GM19455 (cell line): ENCODE results near the gene FARP1.

Experiments used
- ATAC-seq: cut with Tn5 transposase; IDR thresholded peaks from one replicate; pipeline ENCODE4 v1.9.1; 2021; ENCODE audit not compliant: unreplicated experiment

Gene FARP1

GRCh38 chr13:98474292-98474691, 331.4 kb downstream of the FARP1 start:
- ATAC-seq, result no peak

DNA sequence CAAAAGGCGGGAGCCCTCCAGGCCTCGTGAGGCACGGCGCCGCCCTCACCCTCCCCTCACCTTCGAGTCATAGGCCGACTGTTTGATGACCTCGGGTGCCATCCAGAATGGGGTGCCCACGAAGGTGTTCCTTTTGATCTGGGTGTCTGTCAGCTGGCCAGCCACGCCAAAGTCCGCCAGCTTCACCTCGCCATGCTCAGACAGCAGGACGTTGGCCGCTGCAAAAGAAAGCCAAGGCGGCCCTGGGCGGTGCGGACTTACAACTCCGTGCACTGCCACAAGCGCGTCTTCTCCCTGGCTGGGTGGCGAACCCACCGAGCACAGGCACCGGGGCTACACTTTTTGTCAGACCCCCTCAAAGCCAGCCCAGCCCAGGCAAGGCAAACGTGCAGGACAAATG, 331.9 kb downstream of the FARP1 start:
- ATAC-seq, result no peak

DNA sequence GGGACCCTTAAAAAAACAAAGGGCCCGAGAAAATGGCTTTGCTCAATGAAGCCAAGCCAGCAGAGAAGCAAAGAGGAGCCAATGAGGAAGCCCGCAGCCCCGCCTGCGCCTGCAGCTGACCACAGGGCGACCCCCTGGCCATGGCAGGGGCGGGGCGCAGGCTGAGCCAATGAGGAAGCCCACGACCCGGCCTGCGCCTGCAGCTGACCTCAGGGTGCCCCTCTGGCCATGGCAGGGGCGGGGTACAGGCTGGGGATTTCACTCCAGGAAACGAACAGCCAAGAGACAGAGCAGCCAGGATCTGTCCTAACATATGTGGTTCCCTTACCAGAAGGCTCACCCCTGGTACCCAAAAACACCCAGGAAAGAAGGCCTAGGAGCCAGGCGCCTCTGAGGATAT, 332.6 kb downstream of the FARP1 start:
- ATAC-seq, result no peak

- peak; percentile 39 for ATAC-seq
These were observed 333.2 kb downstream of the FARP1 start for GRCh38 chr13:98476106-98476505.

GRCh38 chr13:98476538-98476966, 333.7 kb downstream of the FARP1 start:
- ATAC-seq, result peak; percentile 92

DNA sequence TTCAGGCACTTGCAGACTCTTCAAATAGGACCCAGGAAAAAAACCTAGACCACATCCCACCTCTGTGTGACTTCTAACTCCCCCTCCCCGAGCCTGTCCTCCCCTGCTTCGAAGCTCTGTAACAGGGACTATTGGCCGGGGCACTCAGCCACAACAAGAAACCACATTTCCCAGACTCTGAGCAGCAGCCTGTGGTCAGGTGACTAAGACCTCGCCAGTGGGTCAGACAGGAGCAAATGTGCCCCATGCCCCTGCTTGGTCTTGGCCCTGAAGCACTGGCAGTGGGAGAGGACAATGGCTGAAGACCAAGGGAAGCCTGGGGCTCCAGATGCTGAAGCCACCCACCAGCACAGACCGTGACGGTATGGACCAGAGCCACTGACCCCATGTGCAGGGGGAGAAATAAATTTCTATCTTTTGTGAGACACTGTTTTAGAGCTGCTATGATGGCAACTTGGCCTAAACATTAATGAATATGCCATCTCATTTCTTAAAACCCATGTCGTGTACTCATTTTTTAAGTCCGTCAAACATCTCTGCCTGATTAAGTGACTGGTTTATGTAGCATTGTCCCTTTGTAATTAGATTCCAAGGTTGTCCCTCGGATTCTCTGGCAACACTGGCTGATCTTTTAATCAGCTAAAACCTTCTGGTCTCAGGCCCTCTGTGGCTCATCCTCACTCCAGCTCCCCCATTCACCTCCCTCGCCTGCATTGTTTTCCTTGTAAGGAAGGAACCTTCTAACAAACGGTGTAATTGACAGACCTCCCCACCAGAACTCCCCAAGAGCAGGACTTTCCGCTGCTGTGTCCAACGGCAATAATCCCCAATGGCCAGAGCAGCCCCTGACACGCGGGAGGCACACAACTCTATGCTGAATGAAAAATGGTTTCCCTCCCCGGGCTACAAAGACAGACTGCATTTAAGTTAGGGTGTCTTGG, 335.6 kb downstream of the FARP1 start:
- peak; percentile 37 for ATAC-seq

DNA sequence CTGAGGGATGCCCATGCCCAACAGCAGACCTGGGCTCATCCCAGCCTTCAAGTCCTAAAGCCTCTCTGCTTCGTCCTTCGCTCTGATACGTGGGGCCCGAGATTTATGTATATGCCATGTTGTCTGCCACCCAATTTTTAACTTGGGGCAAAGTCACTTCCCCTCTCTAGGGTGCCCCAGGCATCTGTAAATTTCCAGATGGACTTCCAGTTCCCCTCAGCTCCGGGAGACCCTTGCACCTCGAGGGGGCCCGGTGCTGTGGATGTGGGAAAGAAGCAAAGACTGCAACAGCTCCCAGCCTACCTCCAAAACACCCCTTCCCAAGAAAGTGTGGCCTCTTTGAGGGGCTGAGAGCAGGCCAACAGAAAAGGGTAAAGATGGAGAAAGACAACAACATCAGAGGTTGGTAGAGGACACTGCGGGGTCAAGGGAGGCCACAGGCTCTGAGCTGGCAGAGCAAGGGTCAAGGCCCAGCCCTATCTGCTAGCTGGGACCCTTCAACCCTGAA, 336.7 kb downstream of the FARP1 start:
- ATAC-seq, result no peak

DNA sequence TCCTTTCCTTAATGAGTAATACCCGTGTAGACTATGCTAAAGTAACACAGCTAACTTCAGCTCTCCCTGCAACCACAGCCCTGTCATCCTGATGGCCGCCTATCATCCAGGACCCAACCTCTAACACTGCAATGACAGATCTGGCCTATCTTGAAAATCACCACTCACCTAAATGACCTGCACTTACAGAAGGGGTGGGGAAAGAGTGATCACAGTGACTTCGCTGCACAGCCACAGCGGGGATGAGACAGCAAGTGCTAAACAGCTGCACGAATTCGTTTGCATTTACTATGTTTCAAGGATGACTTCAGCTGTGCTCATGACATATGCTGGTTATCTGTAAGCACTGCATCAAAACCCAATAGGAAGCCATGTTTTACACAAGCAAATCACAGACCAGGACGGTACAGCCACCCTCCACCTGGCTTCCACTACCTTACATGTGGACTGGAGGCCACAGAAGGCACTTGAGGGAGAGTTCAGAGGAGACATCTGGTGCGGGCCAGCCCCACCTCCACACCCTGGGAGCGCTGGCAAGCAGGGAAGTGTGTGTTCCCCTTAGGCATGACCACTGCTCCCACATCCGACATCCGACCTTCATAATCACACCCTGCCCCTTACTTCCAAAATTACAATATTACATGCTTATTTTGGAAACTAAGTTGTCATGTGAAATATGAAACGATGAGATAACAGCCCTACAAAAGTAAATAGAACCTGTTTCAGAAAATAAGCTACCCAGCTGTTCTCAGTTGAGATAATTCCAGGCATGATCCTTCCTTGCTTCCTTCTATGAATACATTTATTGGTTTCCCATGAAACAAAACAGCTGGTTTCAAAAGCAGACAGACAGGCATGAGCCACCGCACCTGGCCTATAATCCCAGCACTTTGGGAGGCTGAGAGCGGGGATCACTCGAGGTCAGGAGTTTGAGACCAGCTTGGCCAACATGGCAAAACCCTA, 338.3 kb downstream of the FARP1 start:
- ATAC-seq, result peak; percentile 28

DNA sequence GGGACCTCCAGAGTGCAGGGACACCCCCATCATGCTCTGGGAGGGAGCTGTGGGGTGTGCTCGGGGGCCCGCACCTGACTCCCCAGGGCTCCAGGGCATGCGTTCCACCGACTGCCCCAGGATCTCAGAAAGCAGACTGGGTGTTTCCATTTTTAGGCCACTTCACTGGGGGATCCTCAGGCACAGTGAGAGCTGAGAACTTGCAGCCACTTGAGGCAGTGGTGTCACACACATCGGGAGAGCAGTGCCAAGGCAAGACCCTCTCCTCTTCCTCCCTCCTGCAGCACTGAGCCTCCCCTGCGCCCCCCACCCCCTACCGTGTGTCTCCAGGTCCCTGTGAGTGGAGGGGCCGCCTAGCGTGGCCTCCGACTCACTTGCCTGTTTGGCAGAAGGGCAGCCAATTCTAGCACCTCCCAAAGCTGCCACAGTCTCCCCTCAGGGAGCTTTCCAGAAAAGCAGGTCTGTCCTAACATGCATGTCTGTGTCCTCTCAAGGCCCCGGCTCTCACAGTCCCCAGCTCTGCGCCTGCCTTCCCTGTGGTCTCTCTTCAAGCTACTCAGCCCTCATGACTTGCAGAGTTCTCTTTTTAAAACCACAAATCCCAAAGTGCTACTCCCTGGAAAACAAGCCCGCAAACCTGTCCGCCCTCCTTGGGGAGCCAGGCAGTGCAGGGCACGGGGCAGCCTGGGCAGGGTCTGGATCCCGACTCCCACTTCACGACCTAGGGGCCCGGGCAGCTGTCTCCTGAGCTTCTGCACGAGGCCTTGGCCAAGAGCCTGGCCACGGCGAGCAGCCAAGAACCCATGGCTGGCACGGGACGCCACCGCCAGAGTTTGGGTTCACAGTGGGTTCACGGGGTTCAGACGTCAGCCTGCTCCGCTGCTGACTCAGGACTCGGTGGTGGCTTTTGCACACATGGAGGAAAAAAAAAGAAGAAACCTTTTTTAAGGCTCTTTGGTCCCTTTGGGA, 339.9 kb downstream of the FARP1 start:
- no peak for ATAC-seq

DNA sequence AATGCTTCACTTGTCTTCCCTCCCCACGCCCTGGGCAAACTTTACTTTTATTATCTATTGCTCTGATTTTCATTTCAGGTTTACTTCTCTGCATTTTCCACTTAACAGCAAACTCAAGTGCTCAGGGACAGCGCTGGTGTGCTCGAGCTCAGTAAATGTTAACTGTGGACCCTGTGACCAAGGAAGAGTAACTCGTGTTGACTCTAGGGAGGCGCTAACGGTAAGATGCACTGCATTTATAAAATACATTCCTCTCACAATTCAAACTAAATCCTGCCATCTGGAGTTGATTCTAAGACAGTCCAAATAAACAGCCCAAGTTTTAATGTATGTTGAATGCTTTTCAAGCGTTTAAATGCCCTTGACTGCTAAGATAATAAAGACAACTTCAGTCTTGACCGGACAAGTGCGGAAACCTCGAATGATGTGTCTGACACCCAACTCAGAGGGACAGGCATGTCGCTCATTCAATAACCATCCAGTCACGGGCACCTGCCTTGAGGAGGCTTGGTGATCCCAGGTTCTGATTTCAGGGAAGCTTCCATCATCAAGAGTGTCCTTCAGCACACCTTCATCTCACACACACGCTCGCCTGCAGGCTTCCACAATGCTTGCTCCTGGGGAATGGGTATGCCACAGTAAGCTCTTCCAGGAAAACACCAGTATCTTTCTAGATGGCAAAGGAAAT, 340.9 kb downstream of the FARP1 start:
- no peak for ATAC-seq

DNA sequence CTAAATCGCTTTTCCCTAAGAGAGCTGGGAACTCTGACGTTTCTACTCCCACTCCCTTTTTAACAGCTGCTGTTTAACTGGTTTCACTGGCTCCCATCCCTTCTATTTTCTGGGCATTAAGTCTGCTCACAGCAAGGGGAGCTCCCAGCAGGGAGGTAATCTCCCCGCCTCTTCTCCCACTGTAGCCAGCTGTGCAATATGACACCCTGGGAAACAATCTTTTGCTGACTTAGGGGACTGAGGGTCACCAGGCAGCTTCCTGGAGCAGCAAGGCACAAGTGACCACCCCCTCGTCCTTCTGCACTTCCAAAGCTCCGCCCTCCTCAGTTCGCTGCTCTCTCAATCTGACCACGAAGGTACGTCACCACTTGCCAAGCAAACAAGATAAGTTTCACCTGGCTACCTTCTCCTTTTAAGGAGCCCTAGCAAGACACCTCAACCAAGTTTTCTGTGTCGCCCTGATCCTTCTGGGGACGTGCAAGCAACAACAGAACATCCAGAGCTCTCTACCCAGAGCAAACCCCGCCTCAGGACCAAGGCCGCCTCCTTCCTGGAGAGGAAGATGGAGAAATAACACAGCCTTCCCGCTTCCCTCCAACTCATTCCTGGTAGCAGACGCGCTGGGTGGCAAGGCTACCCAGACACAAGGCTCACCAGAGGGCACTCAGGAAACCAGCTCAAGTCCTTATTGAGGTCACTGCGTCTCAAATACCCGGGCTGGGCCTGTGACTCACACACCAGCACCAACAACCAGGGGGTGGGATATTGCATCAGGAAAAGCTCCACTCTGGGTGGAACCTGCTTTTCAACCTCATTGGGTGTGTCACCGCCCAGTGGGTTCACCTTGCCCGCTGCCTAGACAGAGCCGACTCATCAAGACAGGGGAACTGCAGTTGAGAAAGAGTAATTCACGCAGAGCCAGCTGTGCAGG, 341.7 kb downstream of the FARP1 start:
- ATAC-seq, result no peak

DNA sequence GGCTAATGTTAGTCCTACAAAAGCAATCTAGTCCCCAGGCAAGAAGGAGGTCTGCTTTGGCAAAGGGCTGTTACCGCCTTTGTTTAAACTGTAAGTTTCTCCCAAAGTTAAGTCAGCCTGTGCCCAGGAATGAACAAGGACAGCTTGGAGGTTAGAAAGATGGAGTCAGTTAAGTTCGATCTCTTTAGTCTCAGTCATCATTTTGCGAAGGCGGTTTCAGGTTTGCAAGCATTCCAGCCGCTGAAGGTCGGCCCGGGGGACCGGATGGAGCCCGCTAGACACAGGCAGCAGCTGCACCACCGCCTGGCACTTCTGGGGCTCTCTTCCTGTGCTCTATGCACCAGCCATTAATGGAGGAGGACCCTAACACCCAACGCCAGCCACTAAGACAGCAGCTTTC, 342.7 kb downstream of the FARP1 start:
- ATAC-seq, result no peak

DNA sequence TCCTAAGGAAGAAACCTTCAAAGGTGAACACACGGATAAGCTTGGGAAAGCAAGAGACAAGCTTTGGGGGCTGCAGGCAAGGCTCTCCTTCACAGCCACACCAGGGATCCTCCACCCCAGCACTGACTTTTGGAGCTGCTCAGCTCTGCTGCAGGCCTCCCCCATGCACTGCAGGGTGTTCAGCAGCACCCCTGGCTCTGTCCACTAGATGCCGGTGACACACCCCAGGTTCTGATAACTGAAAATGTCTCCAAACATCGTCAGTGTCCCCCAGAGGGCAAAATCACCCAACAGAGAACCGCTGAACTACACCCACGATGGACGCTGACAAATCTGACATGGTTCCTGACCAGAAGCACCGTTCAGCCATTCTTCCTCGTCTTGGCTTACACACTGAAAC, 343.5 kb downstream of the FARP1 start:
- ATAC-seq, result no peak

GRCh38 chr13:98487016-98487415, 344.1 kb downstream of the FARP1 start:
- ATAC-seq, result no peak

GRCh38 chr13:98487522-98487921, 344.6 kb downstream of the FARP1 start:
- ATAC-seq, result no peak

- ATAC-seq, result peak; percentile 72
These were observed 345.8 kb downstream of the FARP1 start for GRCh38 chr13:98488736-98489135.

GRCh38 chr13:98489446-98490194, 346.7 kb downstream of the FARP1 start:
- ATAC-seq, result no peak
